GM23338 (cell line): ENCODE results near the gene FBXO41. TPM values are rescaled to one million over a fixed set of nuclear protein-coding genes. Genes with fewer than 3 reads are reported as not detected.

Experiments used
- ATAC-seq: fragments of 200-7000 bp; cut with Tn5 transposase; 3 replicates; pipeline ENCODE4 v1.9.1; 2020
- DNase-seq: peaks from one replicate; pipeline ENCODE4 v3.0.0-alpha.2; 2015; ENCODE audit warnings: low spot score
- H2AFZ ChIP-seq: fragments of 200-600 bp; sonication (generic); 2 replicates; pipeline ENCODE4 v1.8.0; 2016; ENCODE audit warnings: antibody characterized with exemption, mild to moderate bottlenecking, moderate library complexity
- H3F3A ChIP-seq: fragments of 200-600 bp; sonication (generic); replicated peaks from 2 replicates; pipeline ENCODE4 v1.8.0; 2017; ENCODE audit warnings: antibody characterized with exemption, mixed run types, low read depth
- H3K27ac ChIP-seq: fragments of 200-600 bp; sonication (generic); 2 replicates; pipeline ENCODE4 v1.6.1; 2016; ENCODE audit warnings: low read depth
- H3K27me3 ChIP-seq: fragments of 200-600 bp; sonication (generic); 2 replicates; pipeline ENCODE4 v1.8.0; 2016; ENCODE audit warnings: mild to moderate bottlenecking, mixed run types, moderate library complexity; ENCODE audit not compliant: insufficient read depth
- H3K36me3 ChIP-seq: fragments of 200-600 bp; sonication (generic); 2 replicates; pipeline ENCODE4 v1.8.0; 2016; ENCODE audit warnings: mild to moderate bottlenecking; ENCODE audit not compliant: insufficient read depth
- H3K4me1 ChIP-seq: fragments of 200-600 bp; sonication (generic); 2 replicates; pipeline ENCODE4 v1.8.0; 2016; ENCODE audit warnings: mild to moderate bottlenecking, moderate library complexity; ENCODE audit not compliant: insufficient read depth
- H3K4me2 ChIP-seq: fragments of 200-600 bp; sonication (generic); 2 replicates; pipeline ENCODE4 v1.7.1; 2017; ENCODE audit warnings: mixed run types
- H3K4me3 ChIP-seq: fragments of 200-600 bp; sonication (generic); 2 replicates; pipeline ENCODE4 v1.6.1; 2016; ENCODE audit warnings: mixed run types
- H3K79me2 ChIP-seq: fragments of 200-600 bp; sonication (generic); replicated peaks from 2 replicates; pipeline ENCODE4 v1.8.0; 2017; ENCODE audit warnings: mild to moderate bottlenecking; ENCODE audit not compliant: insufficient read depth
- H3K9me2 ChIP-seq: fragments of 200-600 bp; sonication (generic); 2 replicates; pipeline ENCODE4 v1.8.0; 2017; ENCODE audit not compliant: insufficient read depth
- H4K20me1 ChIP-seq: fragments of 200-600 bp; sonication (generic); replicated peaks from 2 replicates; pipeline ENCODE4 v1.8.0; 2017; ENCODE audit warnings: mild to moderate bottlenecking; ENCODE audit not compliant: insufficient read depth
- H3K27ac Mint-ChIP-seq: 2 replicates; pipeline ENCODE4 v1.8.0; 2020; ENCODE audit warnings: inconsistent platforms, mild to moderate bottlenecking, moderate library complexity, mixed read lengths
- H3K27me3 Mint-ChIP-seq: 3 replicates; pipeline ENCODE4 v1.8.0; 2022; ENCODE audit warnings: low read depth, mild to moderate bottlenecking, moderate library complexity, mixed read lengths, inconsistent platforms; ENCODE audit not compliant: insufficient read depth, poor library complexity
- H3K36me3 Mint-ChIP-seq: 3 replicates; pipeline ENCODE4 v1.8.0; 2021; ENCODE audit warnings: low read depth, mild to moderate bottlenecking, inconsistent platforms, moderate library complexity, mixed read lengths
- H3K4me1 Mint-ChIP-seq: 3 replicates; pipeline ENCODE4 v1.8.0; 2020; ENCODE audit warnings: mild to moderate bottlenecking, inconsistent platforms, mixed read lengths
- H3K4me3 Mint-ChIP-seq: 3 replicates; pipeline ENCODE4 v1.8.0; 2021; ENCODE audit warnings: moderate library complexity, mild to moderate bottlenecking, inconsistent platforms, mixed read lengths
- H3K9me3 Mint-ChIP-seq: 3 replicates; pipeline ENCODE4 v1.8.0; 2020; ENCODE audit warnings: moderate library complexity, mild to moderate bottlenecking, inconsistent platforms, mixed read lengths
- CREB1 ChIP-seq: fragments of 250-450 bp; sonication (Bioruptor Pico); IDR thresholded peaks from 2 replicates; pipeline ENCODE4 v1.5.0; 2020; ENCODE audit warnings: low read depth, mild to moderate bottlenecking, moderate library complexity
- CTCF ChIP-seq, 2 experiments: fragments of 200-600 bp in 1 of 2; sonication (generic) in 1 of 2; conservative IDR thresholded peaks; 2 replicates each; pipeline versions ENCODE4 v1.5.1 to v1.6.1; 2016 to 2017; ENCODE audit warnings: antibody characterized with exemption in 2 of 2, low read depth in 2 of 2, mild to moderate bottlenecking in 2 of 2, moderate library complexity in 1 of 2
- ETS1 ChIP-seq: IDR thresholded peaks from 2 replicates; pipeline ENCODE4 v1.6.1; 2016; ENCODE audit warnings: antibody characterized with exemption
- EZH2 ChIP-seq: fragments of 200-600 bp; sonication (generic); IDR thresholded peaks from one replicate; pipeline ENCODE4 v1.8.0; 2017; ENCODE audit warnings: antibody characterized with exemption, mild to moderate bottlenecking, low read depth; ENCODE audit not compliant: unreplicated experiment
- EZH2phosphoT487 ChIP-seq: fragments of 200-600 bp; sonication (generic); IDR thresholded peaks from one replicate; pipeline ENCODE4 v1.8.1; 2018; ENCODE audit warnings: antibody characterized with exemption; ENCODE audit not compliant: unreplicated experiment
- JUNB ChIP-seq: IDR thresholded peaks from one replicate; pipeline ENCODE4 v1.6.1; 2016; ENCODE audit warnings: antibody characterized with exemption; ENCODE audit not compliant: unreplicated experiment
- NANOG ChIP-seq: IDR thresholded peaks from 2 replicates; pipeline ENCODE4 v1.6.1; 2016; ENCODE audit warnings: antibody characterized with exemption, borderline replicate concordance
- POLR2AphosphoS5 ChIP-seq: IDR thresholded peaks from 2 replicates; pipeline ENCODE4 v1.6.1; 2016; ENCODE audit warnings: antibody characterized with exemption, low read depth
- REST ChIP-seq: IDR thresholded peaks from one replicate; pipeline ENCODE4 v1.6.1; 2018; ENCODE audit warnings: antibody characterized with exemption; ENCODE audit not compliant: unreplicated experiment
- STAT1 ChIP-seq: IDR thresholded peaks from one replicate; pipeline ENCODE4 v1.6.1; 2016; ENCODE audit warnings: antibody characterized with exemption; ENCODE audit not compliant: unreplicated experiment
- ZNF114 ChIP-seq: fragments of 250-450 bp; sonication (Bioruptor Pico); IDR thresholded peaks from 2 replicates; pipeline ENCODE4 v1.5.0; 2020; ENCODE audit warnings: mild to moderate bottlenecking, moderate library complexity
- ZNF331 ChIP-seq: fragments of 250-450 bp; sonication (Bioruptor Pico); IDR thresholded peaks from 2 replicates; pipeline ENCODE4 v1.5.0; 2020; ENCODE audit warnings: low read depth, mild to moderate bottlenecking, moderate library complexity
- ZNF462 ChIP-seq: fragments of 250-450 bp; sonication (Bioruptor Pico); IDR thresholded peaks from 2 replicates; pipeline ENCODE4 v1.5.0; 2020; ENCODE audit warnings: mild to moderate bottlenecking, moderate library complexity
- polyA plus RNA-seq: library from polyadenylated mRNA; unstranded; fragments of >200 nt; fragmentation: Nextera tagmentation; extraction: Ambion mirVana; gene quantifications from 2 replicates; pipeline ENCODE4 v1.2.1, GENCODE V29; 2016
- total RNA-seq: library from RNA; depleted of rRNA; stranded (reverse); fragments of >200 nt; shearing (Covaris generic); gene quantifications from 2 replicates; pipeline ENCODE4 v1.2.3, GENCODE V29; 2014

FBXO41 gene
- total and polyA plus RNA-seq, 2 experiments from 2014 or later, result 3.5 to 13.8 TPM

GRCh38 chr2:73256618-73256922 lies 27.7 kb downstream of the FBXO41 start:
- Histone ChIP-seq H3K4me2 (no peak overlapping the region), H3K36me3 (no peaks in the 10 kb centered on the region), H3K4me3 (no peak overlapping the region), H3K27ac (0 out of 2 replicates have a peak overlapping the region, but pooled peaks have one; percentile 59), H3K9me2 (no peaks in the 10 kb centered on the region), H4K20me1 (peaks cover 27% of the 10 kb centered on the region), H3F3A (peaks cover 7% of the 10 kb centered on the region; the same call in 1 of the 2 replicates), H3K4me1 (peaks cover 11% of the 10 kb centered on the region), H3K79me2 (no peaks in the 10 kb centered on the region), H2AFZ (no peak overlapping the region), H3K27me3 (no peaks in the 10 kb centered on the region)
- Mint-ChIP-seq H3K9me3 (no peaks in the 10 kb centered on the region), H3K27me3 (peaks cover 14% of the 10 kb centered on the region), H3K4me1 (peaks cover 24% of the 10 kb centered on the region; the same call in 2 of the 3 replicates), H3K4me3 (no peak overlapping the region), H3K27ac (no peak overlapping the region), H3K36me3 (peaks cover 36% of the 10 kb centered on the region)
- ATAC-seq (peak; percentile 10), DNase-seq (peak; percentile 17)
- no peak for TF ChIP-seq ETS1
- no peak for TF ChIP-seq REST
- TF ChIP-seq CTCF (conservative IDR thresholded peaks at IDR 0.05; ENCODE audit: low read depth in 2 of 2), result no peak
- TF ChIP-seq EZH2, result no peak
- TF ChIP-seq CREB1, result no peak
- TF ChIP-seq POLR2AphosphoS5, result no peak
- no peak for TF ChIP-seq ZNF462
- no peak for TF ChIP-seq ZNF114 (CRISPR knock-in tag)
- no peak for TF ChIP-seq NANOG
- no peak for TF ChIP-seq JUNB
- TF ChIP-seq EZH2phosphoT487, result no peak
- no peak for TF ChIP-seq ZNF331 (CRISPR knock-in tag)
- TF ChIP-seq STAT1, result no peak
